NCI-H146 treated with DMSO at 0.1 percent for 48 hours (cell line): Measurements from ENCODE around the gene TEC.

Experiments
- DNase-seq: peaks from one replicate; lab custom pipeline; 2025; ENCODE audit not compliant: unreplicated experiment; lab: John Stamatoyannopoulos, UW

TEC gene

DNA sequence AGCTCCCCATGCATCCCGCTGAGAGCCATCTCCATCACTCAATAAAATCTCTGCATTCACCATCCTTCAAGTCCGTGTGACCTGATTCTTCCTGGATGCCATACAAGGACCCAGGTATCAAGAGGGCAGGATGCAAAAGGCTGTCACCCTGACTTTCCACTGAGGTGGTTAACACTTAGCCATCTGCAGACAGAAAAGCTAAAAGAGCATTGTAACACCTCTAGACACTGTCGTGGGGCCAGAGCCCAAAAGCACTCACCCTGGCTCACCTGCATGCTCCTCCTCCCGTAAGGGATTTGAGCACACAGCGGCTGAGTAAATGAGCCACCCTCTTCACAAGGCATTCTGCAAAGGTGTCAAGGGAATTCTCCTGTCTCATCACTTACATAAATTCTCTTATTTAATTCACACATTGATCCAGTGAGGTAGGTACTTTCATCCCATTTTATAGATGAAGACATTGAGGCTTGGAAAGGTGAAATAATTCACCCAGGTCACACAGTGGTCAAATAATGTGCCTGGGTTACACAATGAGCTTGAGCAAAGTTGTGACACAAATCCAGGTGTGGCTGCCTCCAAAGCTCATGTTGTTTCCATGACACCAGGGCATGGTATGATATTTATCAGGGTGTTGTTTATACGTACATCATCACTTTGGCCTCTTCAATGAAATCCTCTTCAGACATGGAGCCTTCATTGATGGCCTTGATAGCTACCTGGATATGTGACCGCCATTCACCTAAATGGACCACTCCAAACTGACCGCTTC, 183.6 kb downstream of the TEC start:
- DNase-seq = no peak
